Measurements from ENCODE around the gene HEPACAM.

DNA sequence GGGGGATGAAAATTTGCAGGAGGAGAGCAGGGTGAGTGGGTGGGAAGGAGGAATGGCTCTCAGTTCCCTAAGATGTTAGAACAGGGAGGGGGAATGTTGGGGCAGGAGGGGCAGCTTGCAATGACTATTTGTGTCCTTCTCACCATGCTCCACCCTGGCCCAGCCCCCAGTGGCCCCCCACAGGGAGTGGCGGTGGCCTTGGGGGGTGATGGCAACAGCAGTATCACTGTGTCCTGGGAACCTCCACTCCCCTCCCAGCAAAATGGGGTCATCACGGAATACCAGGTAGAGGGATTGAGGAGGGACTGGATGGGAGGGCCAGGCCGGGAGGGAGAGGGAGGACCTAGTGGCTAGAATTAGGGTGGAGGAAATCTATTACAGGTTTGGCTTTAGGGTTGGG is 60.4 kb downstream of the HEPACAM start:
- TF ChIP-seq, protein P1, sequence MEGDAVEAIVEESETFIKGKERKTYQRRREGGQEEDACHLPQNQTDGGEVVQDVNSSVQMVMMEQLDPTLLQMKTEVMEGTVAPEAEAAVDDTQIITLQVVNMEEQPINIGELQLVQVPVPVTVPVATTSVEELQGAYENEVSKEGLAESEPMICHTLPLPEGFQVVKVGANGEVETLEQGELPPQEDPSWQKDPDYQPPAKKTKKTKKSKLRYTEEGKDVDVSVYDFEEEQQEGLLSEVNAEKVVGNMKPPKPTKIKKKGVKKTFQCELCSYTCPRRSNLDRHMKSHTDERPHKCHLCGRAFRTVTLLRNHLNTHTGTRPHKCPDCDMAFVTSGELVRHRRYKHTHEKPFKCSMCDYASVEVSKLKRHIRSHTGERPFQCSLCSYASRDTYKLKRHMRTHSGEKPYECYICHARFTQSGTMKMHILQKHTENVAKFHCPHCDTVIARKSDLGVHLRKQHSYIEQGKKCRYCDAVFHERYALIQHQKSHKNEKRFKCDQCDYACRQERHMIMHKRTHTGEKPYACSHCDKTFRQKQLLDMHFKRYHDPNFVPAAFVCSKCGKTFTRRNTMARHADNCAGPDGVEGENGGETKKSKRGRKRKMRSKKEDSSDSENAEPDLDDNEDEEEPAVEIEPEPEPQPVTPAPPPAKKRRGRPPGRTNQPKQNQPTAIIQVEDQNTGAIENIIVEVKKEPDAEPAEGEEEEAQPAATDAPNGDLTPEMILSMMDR (IDR thresholded peaks at IDR 0.05; ENCODE audit: low read depth, low read length) = no peak
- TF ChIP-seq MYC (IDR thresholded peaks at IDR 0.05; ENCODE audit: low read depth, low read length) (no peak), POLR2A (IDR thresholded peaks at IDR 0.05; ENCODE audit: extremely low read depth, insufficient read length) (no peak)
